Mesodermal cell (in vitro differentiated cells): Measurements from ENCODE around the gene S100A7A.

Experiments used
- H3K27ac ChIP-seq: 2 replicates; pipeline ENCODE4 v1.7.0; 2013; ENCODE audit warnings: mild to moderate bottlenecking, low read depth, low read length, moderate library complexity; ENCODE audit not compliant: severe bottlenecking
- H3K36me3 ChIP-seq: 2 replicates; pipeline ENCODE4 v1.7.1; 2013; ENCODE audit warnings: mild to moderate bottlenecking, low read length, moderate library complexity; ENCODE audit not compliant: control insufficient read depth, insufficient read depth
- H3K4me1 ChIP-seq: one replicate; pipeline ENCODE4 v1.7.1; 2013; ENCODE audit warnings: mild to moderate bottlenecking, low read length; ENCODE audit not compliant: insufficient read depth, control insufficient read depth, poor library complexity, severe bottlenecking
- H3K4me3 ChIP-seq: 2 replicates; pipeline ENCODE4 v1.7.0; 2013; ENCODE audit warnings: low read length, control low read depth, mild to moderate bottlenecking; ENCODE audit not compliant: insufficient read depth, poor library complexity, severe bottlenecking; ENCODE audit errors: extremely low read depth
- H3K9me3 ChIP-seq: 2 replicates; pipeline ENCODE4 v1.7.1; 2013; ENCODE audit warnings: mild to moderate bottlenecking, low read length, moderate library complexity; ENCODE audit not compliant: control insufficient read depth
- WGBS, 2 experiments: methylation state at CpG; one replicate each; pipeline ENCODE4 v1.1.5; 2013; ENCODE audit warnings: missing lambda C conversion rate in 2 of 2; ENCODE audit not compliant: insufficient coverage in 2 of 2; 5-methylcytosine and 5-hydroxymethylcytosine counted together

Gene S100A7A

GRCh38 chr1:153386500-153386901 lies 29.8 kb upstream of the S100A7A start:
- no peaks in the 10 kb centered on the region for H3K9me3 ChIP-seq
- H3K36me3 ChIP-seq, result no peaks in the 10 kb centered on the region
- no peak overlapping the region for H3K4me3 ChIP-seq
- 90 to 91% methylated on average over 4 to 5 of the region's 5 CpGs for WGBS, 2 experiments
- H3K27ac ChIP-seq, result no peak overlapping the region
- no peaks in the 10 kb centered on the region for H3K4me1 ChIP-seq

GRCh38 chr1:153387001-153387400 lies 29.3 kb upstream of the S100A7A start:
- Histone ChIP-seq H3K36me3 (no peaks in the 10 kb centered on the region), H3K4me3 (no peak overlapping the region), H3K9me3 (no peaks in the 10 kb centered on the region), H3K4me1 (no peaks in the 10 kb centered on the region), H3K27ac (no peak overlapping the region)
- 92 to 96% methylated on average over 2 to 4 of the region's 4 CpGs for WGBS, 2 experiments

GRCh38 chr1:153387785-153388184 lies 28.5 kb upstream of the S100A7A start:
- Histone ChIP-seq H3K27ac (no peak overlapping the region), H3K9me3 (no peaks in the 10 kb centered on the region), H3K36me3 (no peaks in the 10 kb centered on the region), H3K4me3 (no peak overlapping the region), H3K4me1 (no peaks in the 10 kb centered on the region)
- 68% methylated on average over 4 of the region's 4 CpGs; no CpG with 5 or more reads in 1 of the 2 experiments for WGBS, 2 experiments

- no peaks in the 10 kb centered on the region for H3K36me3 ChIP-seq
- no peaks in the 10 kb centered on the region for H3K9me3 ChIP-seq
- H3K4me3 ChIP-seq, result no peak overlapping the region
- no peaks in the 10 kb centered on the region for H3K4me1 ChIP-seq
- H3K27ac ChIP-seq, result no peak overlapping the region
- no CpG with 5 or more reads among the region's 1 CpG for WGBS, 2 experiments
Measured at GRCh38 chr1:153389401-153389800, 26.9 kb upstream of the S100A7A start.

- Histone ChIP-seq H3K36me3 (no peaks in the 10 kb centered on the region), H3K27ac (no peak overlapping the region), H3K4me1 (no peaks in the 10 kb centered on the region), H3K9me3 (no peaks in the 10 kb centered on the region), H3K4me3 (no peak overlapping the region)
- WGBS, 2 experiments, result 85 to 86% methylated on average over 10 to 13 of the region's 17 CpGs
Measured at GRCh38 chr1:153389973-153390879, 26.1 kb upstream of the S100A7A start.

GRCh38 chr1:153390938-153391710 lies 25.2 kb upstream of the S100A7A start, which contains the start of gene S100A8:
S100A8 (minus strand) TSS chr1:153391073; CDS start chr1:153390535, 538 bp downstream.
- Histone ChIP-seq H3K9me3 (no peaks in the 10 kb centered on the region), H3K27ac (no peak within 1 kb of the TSS), H3K4me3 (no peak within 1 kb of the TSS), H3K36me3 (no peaks in the 10 kb centered on the region), H3K4me1 (no peaks in the 10 kb centered on the region)
- 83 to 85% methylated on average over 4 to 5 of the region's 7 CpGs for WGBS, 2 experiments

- no peak overlapping the region for H3K4me3 ChIP-seq
- no peaks in the 10 kb centered on the region for H3K36me3 ChIP-seq
- H3K9me3 ChIP-seq, result no peaks in the 10 kb centered on the region
- no CpG with 5 or more reads among the region's 3 CpGs for WGBS, 2 experiments
- no peak overlapping the region for H3K27ac ChIP-seq
- H3K4me1 ChIP-seq, result no peaks in the 10 kb centered on the region
Measured at GRCh38 chr1:153392258-153392657, 24.1 kb upstream of the S100A7A start.

GRCh38 chr1:153392822-153393221 lies 23.5 kb upstream of the S100A7A start:
- Histone ChIP-seq H3K27ac (no peak overlapping the region), H3K36me3 (no peaks in the 10 kb centered on the region), H3K4me1 (no peaks in the 10 kb centered on the region), H3K4me3 (no peak overlapping the region), H3K9me3 (no peaks in the 10 kb centered on the region)
- 100% methylated on average over 2 of the region's 3 CpGs; no CpG with 5 or more reads in 1 of the 2 experiments for WGBS, 2 experiments

- Histone ChIP-seq H3K27ac (no peak overlapping the region), H3K4me1 (no peaks in the 10 kb centered on the region), H3K4me3 (no peak overlapping the region), H3K9me3 (no peaks in the 10 kb centered on the region), H3K36me3 (no peaks in the 10 kb centered on the region)
- WGBS, 2 experiments, result 79 to 83% methylated on average over 3 of the region's 6 CpGs
Measured at GRCh38 chr1:153393926-153394325, 22.4 kb upstream of the S100A7A start.

- Histone ChIP-seq H3K27ac (no peak overlapping the region), H3K36me3 (no peaks in the 10 kb centered on the region), H3K4me3 (no peak overlapping the region), H3K4me1 (no peaks in the 10 kb centered on the region), H3K9me3 (no peaks in the 10 kb centered on the region)
- 80 to 88% methylated on average over 5 of the region's 5 CpGs for WGBS, 2 experiments
Measured at GRCh38 chr1:153394391-153394790, 21.9 kb upstream of the S100A7A start.
